Upper lobe of right lung (tissue), 1 donor: ENCODE measurements around the gene KCNJ9. TPM values are rescaled to one million over a fixed set of nuclear protein-coding genes. Genes with fewer than 3 reads are reported as not detected.

Source experiments
- ATAC-seq: fragments of 200-7000 bp; cut with Tn5 transposase; one replicate; pipeline ENCODE4 v1.9.1; 2020; ENCODE audit warnings: mild to moderate bottlenecking, moderate library complexity
- DNase-seq: peaks from one replicate; pipeline ENCODE4 v3.0.0-alpha.2; 2020
- H3K27ac ChIP-seq: fragments of 200-600 bp; one replicate; pipeline ENCODE4 v1.8.0; 2022
- H3K27me3 ChIP-seq: fragments of 200-600 bp; one replicate; pipeline ENCODE4 v1.8.0; 2022; ENCODE audit warnings: mild to moderate bottlenecking
- H3K36me3 ChIP-seq: fragments of 200-600 bp; one replicate; pipeline ENCODE4 v1.8.0; 2022
- H3K4me1 ChIP-seq: fragments of 200-600 bp; one replicate; pipeline ENCODE4 v1.8.0; 2022
- H3K4me3 ChIP-seq: fragments of 200-600 bp; one replicate; pipeline ENCODE4 v1.8.0; 2022; ENCODE audit warnings: mild to moderate bottlenecking
- H3K9me3 ChIP-seq: fragments of 200-600 bp; one replicate; pipeline ENCODE4 v1.8.0; 2022
- intact Hi-C: fragments of 100-400 bp; cut with DNase I; formaldehyde crosslinking; loops from one replicate; pipeline ENCODE4 v1.11.0; 2022
- total RNA-seq: library from RNA; stranded (reverse); fragmentation: NEBNext Ultra II Directional; extraction: Animal tissue kit (Norgen Biotek cat#: 25700); gene quantifications from one replicate; pipeline ENCODE4 v1.2.1, GENCODE V29; 2021
- TF ChIP-seq, protein P1 (sequence below): fragments of 200-600 bp; IDR thresholded peaks from one replicate; pipeline ENCODE4 v1.8.0; 2022; ENCODE audit warnings: antibody characterized with exemption
- donor health status: DM: no; HTN: yes; CAD: no; lungs with severe emphysema.

Gene KCNJ9
- total RNA-seq, 1 donor from 2014 or later = not detected

DNA sequence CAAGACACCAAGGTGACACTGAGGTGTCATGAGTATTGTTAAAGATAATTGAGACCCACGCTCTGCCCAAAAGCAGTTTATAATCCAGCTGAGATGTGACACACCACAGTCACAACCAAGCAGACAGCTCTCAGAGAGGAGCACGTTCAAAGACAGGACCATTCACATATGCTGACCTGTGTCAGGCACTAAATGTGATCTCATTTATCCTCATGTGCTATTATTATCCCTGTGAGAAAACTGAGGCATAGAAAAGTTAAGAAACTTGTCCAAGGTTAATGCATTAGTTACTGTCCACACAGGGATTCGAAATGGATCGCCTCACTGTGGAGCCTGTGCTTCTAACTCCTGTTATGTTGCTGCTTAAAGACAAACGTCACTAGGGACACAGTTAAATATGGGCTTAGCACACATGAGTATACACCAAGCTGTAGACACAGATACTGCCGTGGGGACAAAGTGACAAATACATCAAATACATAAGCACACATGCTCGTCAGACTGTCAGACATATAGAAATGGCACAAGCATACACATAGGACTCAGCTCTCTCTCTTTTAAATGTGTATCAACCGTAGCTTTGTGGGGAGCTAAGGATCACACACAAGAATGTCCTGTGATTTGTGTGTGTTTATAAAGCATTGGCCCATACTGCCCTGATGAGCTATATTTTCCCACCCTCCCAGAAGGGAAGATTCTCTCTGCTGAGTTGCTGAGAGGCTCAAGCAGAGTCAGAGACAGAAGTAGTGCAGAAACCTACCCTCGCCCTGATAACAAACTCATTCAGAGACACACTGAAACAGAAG is 20.6 kb downstream of the KCNJ9 start:
- intact Hi-C loops = loop anchor here (5.0 kb wide), 1 partner anchor 190 kb away; no protein-coding TSS in a partner anchor
- Histone ChIP-seq H3K4me1 (peaks cover 19% of the 10 kb centered on the region), H3K27me3 (no peaks in the 10 kb centered on the region), H3K27ac (peak overlapping the region; percentile 63), H3K9me3 (no peaks in the 10 kb centered on the region), H3K4me3 (no peak overlapping the region), H3K36me3 (no peaks in the 10 kb centered on the region)
- ATAC-seq (no peak), DNase-seq (no peak)
- TF ChIP-seq, protein P1, sequence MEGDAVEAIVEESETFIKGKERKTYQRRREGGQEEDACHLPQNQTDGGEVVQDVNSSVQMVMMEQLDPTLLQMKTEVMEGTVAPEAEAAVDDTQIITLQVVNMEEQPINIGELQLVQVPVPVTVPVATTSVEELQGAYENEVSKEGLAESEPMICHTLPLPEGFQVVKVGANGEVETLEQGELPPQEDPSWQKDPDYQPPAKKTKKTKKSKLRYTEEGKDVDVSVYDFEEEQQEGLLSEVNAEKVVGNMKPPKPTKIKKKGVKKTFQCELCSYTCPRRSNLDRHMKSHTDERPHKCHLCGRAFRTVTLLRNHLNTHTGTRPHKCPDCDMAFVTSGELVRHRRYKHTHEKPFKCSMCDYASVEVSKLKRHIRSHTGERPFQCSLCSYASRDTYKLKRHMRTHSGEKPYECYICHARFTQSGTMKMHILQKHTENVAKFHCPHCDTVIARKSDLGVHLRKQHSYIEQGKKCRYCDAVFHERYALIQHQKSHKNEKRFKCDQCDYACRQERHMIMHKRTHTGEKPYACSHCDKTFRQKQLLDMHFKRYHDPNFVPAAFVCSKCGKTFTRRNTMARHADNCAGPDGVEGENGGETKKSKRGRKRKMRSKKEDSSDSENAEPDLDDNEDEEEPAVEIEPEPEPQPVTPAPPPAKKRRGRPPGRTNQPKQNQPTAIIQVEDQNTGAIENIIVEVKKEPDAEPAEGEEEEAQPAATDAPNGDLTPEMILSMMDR = no peak

DNA sequence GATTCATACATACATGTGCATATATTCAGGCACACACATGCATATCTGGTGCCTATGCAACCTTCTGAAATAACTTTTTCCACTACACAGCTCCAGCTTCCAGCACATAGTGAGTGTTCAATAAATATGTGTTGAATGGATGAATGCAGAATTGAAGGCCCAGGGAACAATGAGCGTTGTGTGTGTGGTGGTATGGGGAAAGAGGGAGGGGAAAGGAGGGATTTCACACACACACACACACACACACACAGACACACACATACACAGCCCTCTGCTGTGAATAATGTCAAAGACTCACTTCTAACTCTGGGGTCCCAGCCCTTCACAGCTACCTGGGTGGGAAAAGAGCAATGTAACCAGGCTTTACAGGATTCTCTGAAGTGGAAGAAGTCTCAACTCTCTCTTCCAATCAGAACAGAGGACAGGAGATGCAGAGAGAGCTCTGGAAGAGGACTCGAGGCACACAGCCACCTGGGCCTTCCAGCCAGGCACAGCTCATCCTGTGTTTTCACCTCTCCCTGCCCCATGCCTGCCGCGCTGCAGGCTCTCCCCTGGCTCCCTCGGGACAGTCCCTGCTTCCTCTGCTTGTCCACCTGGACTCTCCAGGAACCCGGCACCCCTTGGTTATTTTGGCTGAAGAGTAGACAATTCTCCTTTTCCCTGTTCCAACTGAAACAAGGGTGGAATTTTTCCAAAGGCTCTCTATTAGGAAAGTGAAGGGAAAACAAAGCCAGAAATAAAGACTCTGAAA is 22.5 kb downstream of the KCNJ9 start:
- no peaks in the 10 kb centered on the region for H3K9me3 ChIP-seq
- no peak overlapping the region for H3K4me3 ChIP-seq
- no peak overlapping the region for H3K27ac ChIP-seq
- no peaks in the 10 kb centered on the region for H3K36me3 ChIP-seq
- TF ChIP-seq, protein P1 = no peak
- no peaks in the 10 kb centered on the region for H3K27me3 ChIP-seq
- intact Hi-C loops = loop anchor here (5.0 kb wide), 1 partner anchor 188 kb away; no protein-coding TSS in a partner anchor
- H3K4me1 ChIP-seq = peaks cover 10% of the 10 kb centered on the region
- DNase-seq (peak; percentile 30), ATAC-seq (no peak)

DNA sequence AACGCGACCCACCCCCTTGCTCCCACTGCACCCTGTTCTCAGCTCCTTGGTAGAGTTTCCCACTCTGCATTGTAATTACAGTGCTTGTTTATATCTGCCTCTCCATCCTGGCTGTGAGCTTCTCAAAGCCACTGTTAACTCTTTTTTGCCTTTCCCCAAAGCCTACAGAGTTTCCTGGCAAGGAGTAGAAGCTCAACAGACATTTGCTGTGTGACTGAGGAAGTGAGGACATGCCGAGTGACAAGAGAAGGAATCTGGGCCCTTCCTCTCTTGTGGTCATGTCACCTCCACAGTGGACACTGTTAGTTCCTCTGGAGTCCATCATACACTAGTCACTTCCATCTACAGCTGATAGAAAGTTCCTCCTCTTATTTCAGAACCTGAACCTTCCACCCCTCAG is 23.1 kb downstream of the KCNJ9 start:
- intact Hi-C loops = loop anchor here (5.0 kb wide), 1 partner anchor 188 kb away; no protein-coding TSS in a partner anchor
- no peaks in the 10 kb centered on the region for H3K27me3 ChIP-seq
- ATAC-seq = peak; percentile 48
- no peak for DNase-seq
- H3K36me3 ChIP-seq = no peaks in the 10 kb centered on the region
- no peak overlapping the region for H3K27ac ChIP-seq
- H3K4me3 ChIP-seq = no peak overlapping the region
- peaks cover 7% of the 10 kb centered on the region for H3K4me1 ChIP-seq
- H3K9me3 ChIP-seq = no peaks in the 10 kb centered on the region
- TF ChIP-seq, protein P1 = no peak

DNA sequence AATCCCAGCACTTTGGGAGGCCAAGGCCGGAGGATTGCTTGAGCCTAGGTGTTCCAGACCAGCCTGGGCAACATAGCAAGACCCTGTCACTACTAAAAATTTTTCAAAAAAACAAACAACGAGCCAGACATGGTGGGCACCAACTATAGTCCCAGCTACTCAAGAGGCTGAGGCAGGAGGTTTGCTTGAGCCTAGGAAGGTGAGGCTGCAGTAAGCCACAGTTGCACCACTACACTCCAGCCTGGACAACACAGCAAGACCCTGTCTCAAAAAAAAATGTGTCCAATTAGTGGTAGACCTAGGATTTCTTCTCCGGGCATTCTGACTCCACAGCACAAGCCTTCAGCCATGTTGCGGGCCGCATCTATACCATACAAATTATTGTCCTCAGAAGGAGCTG is 23.8 kb downstream of the KCNJ9 start:
- DNase-seq (no peak), ATAC-seq (no peak)
- H3K27ac ChIP-seq = no peak overlapping the region
- no peaks in the 10 kb centered on the region for H3K9me3 ChIP-seq
- no peaks in the 10 kb centered on the region for H3K36me3 ChIP-seq
- no peaks in the 10 kb centered on the region for H3K27me3 ChIP-seq
- TF ChIP-seq, protein P1 = no peak
- H3K4me3 ChIP-seq = no peak overlapping the region
- H3K4me1 ChIP-seq = peaks cover 5% of the 10 kb centered on the region
- intact Hi-C loops = no loop called here

DNA sequence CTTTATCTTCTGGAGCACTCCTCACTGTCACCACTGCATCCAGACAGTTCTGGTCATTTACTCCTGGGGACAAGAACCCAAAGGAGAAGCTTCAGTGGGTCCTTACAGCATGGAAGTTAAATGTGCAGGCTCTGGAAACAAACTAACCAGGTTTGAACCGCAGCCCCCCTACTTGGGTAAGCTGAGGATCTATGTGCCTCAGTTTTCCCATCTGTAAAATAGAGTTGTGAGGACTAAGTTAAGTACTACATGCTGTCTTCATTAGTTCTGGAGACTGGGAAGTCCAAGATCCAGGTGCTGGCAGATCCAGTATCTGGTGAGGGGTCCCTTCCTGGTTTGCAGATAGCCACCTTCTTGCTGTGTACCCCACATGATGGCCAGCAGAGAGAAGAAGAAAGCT is 26.2 kb downstream of the KCNJ9 start:
- H3K4me1 ChIP-seq = no peaks in the 10 kb centered on the region
- intact Hi-C loops = no loop called here
- DNase-seq (no peak), ATAC-seq (no peak)
- H3K27ac ChIP-seq = no peak overlapping the region
- H3K9me3 ChIP-seq = no peaks in the 10 kb centered on the region
- no peak overlapping the region for H3K4me3 ChIP-seq
- H3K36me3 ChIP-seq = no peaks in the 10 kb centered on the region
- no peaks in the 10 kb centered on the region for H3K27me3 ChIP-seq
- TF ChIP-seq, protein P1 = no peak
